ENCODE measurements around the gene CNPY4. TPM values are rescaled to one million over a fixed set of nuclear protein-coding genes. Genes with fewer than 3 reads are reported as not detected.

The CNPY4 gene
- polyA plus RNA-seq, 3 donors, result 6.2 to 6.8 (median 6.2) TPM

GRCh38 chr7:100075418-100075817 lies 44.0 kb upstream of the CNPY4 start:
- Mint-ChIP-seq H3K27ac (peak overlapping the region in 3 of 7 donors; percentile 18 to 86 (median 44)), H3K36me3 (peaks cover 74 to 89% of the 10 kb centered on the region in 2 donors), H3K27me3 (ENCODE audit: low read depth in 3 of 3) (peaks cover 0 to 6% (median 0%) of the 10 kb centered on the region in 3 donors), H3K4me1 (peaks cover 8% of the 10 kb centered on the region), H3K4me3 (no peak overlapping the region), H3K9me3 (peaks cover 26 to 42% (median 35%) of the 10 kb centered on the region in 7 donors)
- H3K4me3 ChIP-seq (replicated peaks in 1 of 3; ENCODE audit: low read depth in 2 of 3, low read length in 3 of 3), result no peak overlapping the region
- H2AFZ ChIP-seq (ENCODE audit: insufficient read depth, low read depth, low read length, poor library complexity, severe bottlenecking), result no peak overlapping the region
- H3K27me3 ChIP-seq (ENCODE audit: control insufficient read depth in 2 of 2, insufficient read depth in 2 of 2, low read length in 2 of 2), result no peaks in the 10 kb centered on the region
- 93% methylated on average over 3 of the region's 6 CpGs for WGBS (ENCODE audit: insufficient coverage)
- H4K20me1 ChIP-seq (ENCODE audit: insufficient read depth, low read length), result peaks cover 21% of the 10 kb centered on the region
- peaks cover 32 to 35% of the 10 kb centered on the region in 2 donors for H3K9me3 ChIP-seq (replicated peaks in 1 of 2; ENCODE audit: control insufficient read depth in 1 of 2, insufficient read depth in 1 of 2, low read length in 2 of 2)
- intact Hi-C loops (cut with micrococcal nuclease), result no loop called here
- no peak overlapping the region for H3K9ac ChIP-seq (ENCODE audit: insufficient read depth, low read length, poor library complexity, severe bottlenecking)
- H3K4me2 ChIP-seq (replicated peaks; ENCODE audit: extremely low read depth, low read length, poor library complexity, severe bottlenecking), result no peak overlapping the region
- peaks cover 35% of the 10 kb centered on the region for H3K79me2 ChIP-seq (ENCODE audit: insufficient read depth, low read length)
- no peak overlapping the region for H3K27ac ChIP-seq (ENCODE audit: low read depth in 1 of 2, low read length in 2 of 2)
- peaks cover 3 to 6% of the 10 kb centered on the region in 2 donors for H3K4me1 ChIP-seq (ENCODE audit: control insufficient read depth in 1 of 2, insufficient read depth in 2 of 2, low read length in 2 of 2)
- DNase-seq, result no peak
- TF ChIP-seq CTCF (IDR thresholded peaks at IDR 0.05), result no peak
- peaks cover 73 to 91% of the 10 kb centered on the region in 2 donors for H3K36me3 ChIP-seq (replicated peaks in 1 of 2; ENCODE audit: control insufficient read depth in 1 of 2, insufficient read depth in 2 of 2, low read length in 2 of 2)

GRCh38 chr7:100077205-100077604 lies 42.2 kb upstream of the CNPY4 start:
- H3K27me3 ChIP-seq (ENCODE audit: control insufficient read depth in 2 of 2, insufficient read depth in 2 of 2, low read length in 2 of 2), result no peaks in the 10 kb centered on the region
- Mint-ChIP-seq H3K36me3 (peaks cover 56 to 72% of the 10 kb centered on the region in 2 donors), H3K4me1 (peaks cover 17% of the 10 kb centered on the region), H3K27me3 (ENCODE audit: low read depth in 3 of 3) (no peaks in the 10 kb centered on the region), H3K9me3 (peaks cover 8 to 24% (median 17%) of the 10 kb centered on the region in 7 donors), H3K4me3 (no peak overlapping the region), H3K27ac (no peak overlapping the region)
- WGBS (ENCODE audit: insufficient coverage), result 100% methylated on average over 4 of the region's 4 CpGs
- no peak overlapping the region for H3K4me3 ChIP-seq (replicated peaks in 1 of 3; ENCODE audit: low read depth in 2 of 3, low read length in 3 of 3)
- H3K27ac ChIP-seq (ENCODE audit: low read depth in 1 of 2, low read length in 2 of 2), result no peak overlapping the region
- peaks cover 55 to 74% of the 10 kb centered on the region in 2 donors for H3K36me3 ChIP-seq (replicated peaks in 1 of 2; ENCODE audit: control insufficient read depth in 1 of 2, insufficient read depth in 2 of 2, low read length in 2 of 2)
- peaks cover 14 to 17% of the 10 kb centered on the region in 2 donors for H3K9me3 ChIP-seq (replicated peaks in 1 of 2; ENCODE audit: control insufficient read depth in 1 of 2, insufficient read depth in 1 of 2, low read length in 2 of 2)
- no peak overlapping the region for H2AFZ ChIP-seq (ENCODE audit: insufficient read depth, low read depth, low read length, poor library complexity, severe bottlenecking)
- DNase-seq, result no peak
- no peak overlapping the region for H3K4me2 ChIP-seq (replicated peaks; ENCODE audit: extremely low read depth, low read length, poor library complexity, severe bottlenecking)
- peaks cover 21% of the 10 kb centered on the region for H4K20me1 ChIP-seq (ENCODE audit: insufficient read depth, low read length)
- H3K79me2 ChIP-seq (ENCODE audit: insufficient read depth, low read length), result peaks cover 46% of the 10 kb centered on the region
- intact Hi-C loops (cut with micrococcal nuclease), result no loop called here
- H3K9ac ChIP-seq (ENCODE audit: insufficient read depth, low read length, poor library complexity, severe bottlenecking), result no peak overlapping the region
- no peak for TF ChIP-seq CTCF (IDR thresholded peaks at IDR 0.05)
- H3K4me1 ChIP-seq (ENCODE audit: control insufficient read depth in 1 of 2, insufficient read depth in 2 of 2, low read length in 2 of 2), result peaks cover 16 to 17% of the 10 kb centered on the region in 2 donors
